SJSA1 (cell line): ENCODE measurements around the gene PPFIBP1. TPM values are rescaled to one million over a fixed set of nuclear protein-coding genes. Genes with fewer than 3 reads are reported as not detected.
A peak's percentile ranks its signal among the peaks of the same experiment; 100 is the strongest.

Source experiments
- DNase-seq, 2 experiments: peaks; one replicate each; pipeline ENCODE4 v3.0.0-alpha.2; 2015 to 2020; ENCODE audit warnings: low spot score in 2 of 2, low read depth in 1 of 2
- H3K27ac ChIP-seq: fragments of 250-450 bp; sonication (Bioruptor Pico); 2 replicates; pipeline ENCODE4 v1.5.1; 2020; ENCODE audit warnings: mild to moderate bottlenecking, moderate library complexity
- H3K27me3 ChIP-seq: fragments of 250-450 bp; sonication (Bioruptor Pico); replicated peaks from 2 replicates; pipeline ENCODE4 v1.5.1; 2020; ENCODE audit warnings: mild to moderate bottlenecking, moderate library complexity
- H3K36me3 ChIP-seq: fragments of 250-450 bp; sonication (Bioruptor Pico); 2 replicates; pipeline ENCODE4 v1.5.1; 2020; ENCODE audit warnings: mild to moderate bottlenecking
- H3K4me1 ChIP-seq: fragments of 250-450 bp; sonication (Bioruptor Pico); replicated peaks from 2 replicates; pipeline ENCODE4 v1.6.1; 2021; ENCODE audit warnings: mild to moderate bottlenecking
- H3K4me3 ChIP-seq: fragments of 250-450 bp; sonication (Bioruptor Pico); 2 replicates; pipeline ENCODE4 v1.5.1; 2020; ENCODE audit warnings: mild to moderate bottlenecking
- H3K9me3 ChIP-seq: fragments of 250-450 bp; sonication (Bioruptor Pico); replicated peaks from 2 replicates; pipeline ENCODE4 v1.5.1; 2020; ENCODE audit warnings: mild to moderate bottlenecking
- total RNA-seq: library from RNA; depleted of rRNA; stranded (reverse); fragments of >200 nt; shearing (Covaris generic); gene quantifications from 2 replicates; pipeline ENCODE4 v1.2.3, GENCODE V29; 2014

Gene PPFIBP1
- total RNA-seq, 1 experiment from 2014 or later = 52.9 TPM

DNA sequence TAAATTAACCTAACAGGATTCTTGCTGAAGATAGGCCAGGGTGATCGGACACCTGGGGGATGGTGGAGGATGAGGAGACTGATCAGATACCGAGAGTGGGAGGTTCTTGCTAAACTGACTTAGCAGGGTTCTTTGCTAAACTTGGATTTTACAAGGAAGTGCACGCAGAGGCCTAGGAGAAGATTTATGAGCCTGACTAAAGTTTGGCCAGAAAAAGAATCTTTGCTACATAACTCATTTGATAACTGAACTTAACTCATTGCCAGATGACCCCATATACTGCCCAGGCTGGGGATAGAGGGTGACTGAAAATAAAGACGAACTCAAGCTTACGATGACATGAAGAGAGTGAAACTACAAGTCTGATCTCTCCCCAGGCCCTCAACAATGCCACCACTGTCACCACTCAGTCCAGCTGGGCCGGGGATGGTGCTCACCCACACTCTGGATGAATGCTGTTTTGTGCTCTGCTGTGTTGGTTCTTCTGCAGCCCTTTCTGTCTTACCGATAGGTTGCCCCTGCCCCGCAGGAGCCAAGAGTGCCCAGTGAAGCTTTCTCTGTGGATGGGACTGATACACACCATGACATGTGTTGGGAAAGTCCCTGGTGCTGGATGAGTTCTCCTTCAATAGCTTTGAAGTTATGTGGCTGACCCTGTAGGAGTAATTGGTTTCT, 29.0 kb downstream of the PPFIBP1 start:
- no peak for DNase-seq

DNA sequence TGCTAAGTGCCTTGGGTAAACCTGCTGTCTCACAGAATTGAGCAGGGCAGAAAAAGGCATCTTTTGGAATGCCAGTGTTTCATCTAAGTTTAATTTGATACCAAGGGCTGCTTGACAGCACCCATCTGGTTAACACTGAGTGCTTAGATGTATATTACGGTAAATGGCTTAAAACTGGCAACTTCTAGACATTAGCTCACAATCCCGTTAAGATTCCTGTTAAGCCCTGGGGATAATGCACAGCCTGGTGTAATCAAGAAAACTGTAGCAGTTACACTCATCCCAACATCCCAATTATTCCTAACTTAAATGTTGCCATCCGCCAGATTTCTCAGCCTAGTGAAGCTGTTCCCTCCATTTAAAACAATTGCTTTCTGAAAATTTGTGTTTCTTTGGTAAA, 29.9 kb downstream of the PPFIBP1 start:
- DNase-seq = no peak
- Histone ChIP-seq H3K36me3 (no peaks in the 10 kb centered on the region), H3K27me3 (no peaks in the 10 kb centered on the region), H3K27ac (no peak overlapping the region), H3K9me3 (no peaks in the 10 kb centered on the region), H3K4me3 (no peak overlapping the region), H3K4me1 (peaks cover 54% of the 10 kb centered on the region)

More for the DNA sequence above, 29.0 kb downstream of the PPFIBP1 start:
- Histone ChIP-seq H3K36me3 (no peaks in the 10 kb centered on the region), H3K27ac (no peak overlapping the region), H3K27me3 (no peaks in the 10 kb centered on the region), H3K4me1 (peaks cover 63% of the 10 kb centered on the region), H3K9me3 (no peaks in the 10 kb centered on the region), H3K4me3 (no peak overlapping the region)

DNA sequence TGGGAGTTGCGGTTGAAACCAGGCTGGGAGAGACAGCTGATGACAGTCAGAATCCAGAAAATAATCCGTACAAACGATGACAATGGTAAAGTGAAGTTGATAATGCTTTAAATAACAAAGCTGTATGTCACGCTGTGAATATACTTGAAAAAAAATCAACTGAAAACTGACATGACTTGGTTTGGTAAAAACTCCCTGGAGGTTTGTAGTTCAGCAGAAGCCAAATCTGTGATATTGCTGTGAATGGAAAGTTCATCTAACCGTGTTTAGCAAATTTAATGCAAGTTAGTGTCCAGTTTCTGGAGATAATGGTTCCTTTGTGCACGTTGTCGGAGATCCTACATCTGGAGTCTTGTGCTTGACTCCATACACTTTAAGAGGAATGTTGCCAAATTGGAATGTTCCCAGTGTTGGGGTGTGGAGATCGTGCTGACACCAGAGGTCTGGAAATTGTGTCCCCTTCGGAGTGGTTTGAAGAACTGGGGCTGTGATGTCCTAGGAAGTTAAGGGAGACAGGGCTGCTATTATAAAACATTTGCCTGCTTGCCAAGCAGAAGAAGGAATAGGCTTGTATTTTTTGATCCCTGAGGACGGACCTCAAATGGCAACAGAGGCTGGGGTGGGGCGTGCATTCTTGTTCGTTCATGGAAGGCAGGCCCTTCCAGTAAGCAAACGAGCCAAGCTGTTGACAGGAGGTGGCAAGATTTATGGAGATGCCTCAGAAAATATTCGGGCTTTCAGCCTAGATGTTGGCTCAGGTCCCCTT, 30.6 kb downstream of the PPFIBP1 start:
- Histone ChIP-seq H3K4me1 (peaks cover 48% of the 10 kb centered on the region), H3K9me3 (no peaks in the 10 kb centered on the region), H3K27ac (no peak overlapping the region), H3K4me3 (no peak overlapping the region), H3K27me3 (no peaks in the 10 kb centered on the region), H3K36me3 (no peaks in the 10 kb centered on the region)
- peak in 1 of 2 experiments; percentile 23 for DNase-seq

DNA sequence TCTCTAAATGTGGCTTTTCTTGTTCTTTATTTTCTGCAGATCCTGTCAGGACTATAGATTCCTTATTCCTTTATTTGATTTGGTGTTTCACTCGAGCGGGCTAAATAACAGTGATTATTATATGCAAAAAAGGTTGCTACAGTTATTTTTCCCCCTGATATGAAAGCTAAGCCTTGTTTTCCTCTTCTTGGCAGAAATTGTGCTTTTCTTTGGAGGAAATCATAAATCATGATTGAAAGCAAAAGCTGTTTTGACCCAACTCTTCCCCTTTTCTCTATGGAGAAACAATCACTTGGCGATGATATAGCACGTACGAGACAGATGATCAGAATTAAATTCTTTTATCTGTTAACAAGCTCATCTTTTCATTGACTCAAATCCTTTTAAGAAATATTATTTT, 31.4 kb downstream of the PPFIBP1 start:
- no peaks in the 10 kb centered on the region for H3K27me3 ChIP-seq
- H3K27ac ChIP-seq = no peak overlapping the region
- H3K4me3 ChIP-seq = no peak overlapping the region
- no peaks in the 10 kb centered on the region; the same call in 1 of the 2 replicates for H3K36me3 ChIP-seq
- H3K9me3 ChIP-seq = no peaks in the 10 kb centered on the region
- DNase-seq = no peak
- H3K4me1 ChIP-seq = peaks cover 40% of the 10 kb centered on the region

DNA sequence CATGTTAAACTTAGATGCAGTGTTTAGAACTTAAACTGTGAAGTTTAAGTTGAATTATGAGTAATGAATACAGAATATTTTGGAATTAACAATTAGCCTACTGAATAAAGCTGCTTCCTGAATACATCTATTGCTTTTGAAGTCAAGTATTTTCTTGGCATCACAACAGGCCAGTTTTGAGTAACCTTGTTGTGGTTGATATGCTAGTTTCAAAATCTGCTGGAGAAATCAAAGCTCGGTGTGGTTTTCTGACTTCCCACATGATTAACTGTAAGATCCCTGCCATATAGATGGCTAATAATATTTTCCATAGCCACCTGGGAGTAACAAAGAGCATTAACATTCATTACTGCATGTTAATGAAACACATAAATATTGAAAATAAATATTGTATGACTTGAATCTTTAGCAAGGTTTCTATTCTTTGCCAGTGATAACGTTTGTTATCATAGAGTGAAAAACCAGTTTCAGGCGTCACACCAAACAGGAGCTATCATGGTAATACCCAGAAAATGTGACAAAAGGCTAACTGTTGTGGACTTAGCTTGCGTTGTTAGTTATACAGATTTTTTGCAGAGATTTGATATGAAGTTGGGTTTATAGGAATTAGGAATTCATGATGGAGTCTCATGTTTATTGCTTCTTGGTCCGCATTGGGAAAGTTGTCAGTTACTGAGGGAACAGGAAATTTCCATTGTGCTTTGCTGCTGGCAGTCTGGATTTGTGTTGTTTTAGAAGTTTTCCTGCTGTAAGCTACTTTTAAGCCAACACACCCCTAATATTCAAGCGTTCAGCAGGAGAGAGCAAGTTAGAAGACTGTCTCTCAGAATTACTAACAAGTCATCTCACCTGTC, 32.1 kb downstream of the PPFIBP1 start:
- H3K36me3 ChIP-seq = no peaks in the 10 kb centered on the region; the same call in 1 of the 2 replicates
- H3K27ac ChIP-seq = no peak overlapping the region
- no peaks in the 10 kb centered on the region for H3K9me3 ChIP-seq
- no peak overlapping the region for H3K4me3 ChIP-seq
- DNase-seq = no peak
- H3K4me1 ChIP-seq = peaks cover 34% of the 10 kb centered on the region
- no peaks in the 10 kb centered on the region for H3K27me3 ChIP-seq

DNA sequence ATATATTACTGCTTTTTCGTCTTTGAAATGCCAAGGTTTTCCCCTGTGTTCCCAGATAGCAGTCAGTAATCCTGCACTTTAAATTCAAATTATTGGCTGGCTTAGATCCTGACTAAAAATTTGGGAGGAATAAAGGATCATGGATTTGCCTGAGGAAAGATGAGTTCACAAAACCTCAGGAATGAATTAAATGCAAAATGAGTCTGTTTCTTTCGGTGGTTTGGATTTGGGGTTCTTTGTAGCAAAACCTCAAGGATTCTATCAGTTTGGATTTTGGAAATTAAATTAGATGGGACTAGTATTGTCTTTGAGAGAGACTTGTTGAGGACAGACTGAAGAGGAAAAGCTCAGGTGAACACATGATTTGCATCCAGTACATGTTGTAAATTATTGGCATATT, 36.1 kb downstream of the PPFIBP1 start:
- Histone ChIP-seq H3K9me3 (no peaks in the 10 kb centered on the region), H3K27ac (no peak overlapping the region)

DNA sequence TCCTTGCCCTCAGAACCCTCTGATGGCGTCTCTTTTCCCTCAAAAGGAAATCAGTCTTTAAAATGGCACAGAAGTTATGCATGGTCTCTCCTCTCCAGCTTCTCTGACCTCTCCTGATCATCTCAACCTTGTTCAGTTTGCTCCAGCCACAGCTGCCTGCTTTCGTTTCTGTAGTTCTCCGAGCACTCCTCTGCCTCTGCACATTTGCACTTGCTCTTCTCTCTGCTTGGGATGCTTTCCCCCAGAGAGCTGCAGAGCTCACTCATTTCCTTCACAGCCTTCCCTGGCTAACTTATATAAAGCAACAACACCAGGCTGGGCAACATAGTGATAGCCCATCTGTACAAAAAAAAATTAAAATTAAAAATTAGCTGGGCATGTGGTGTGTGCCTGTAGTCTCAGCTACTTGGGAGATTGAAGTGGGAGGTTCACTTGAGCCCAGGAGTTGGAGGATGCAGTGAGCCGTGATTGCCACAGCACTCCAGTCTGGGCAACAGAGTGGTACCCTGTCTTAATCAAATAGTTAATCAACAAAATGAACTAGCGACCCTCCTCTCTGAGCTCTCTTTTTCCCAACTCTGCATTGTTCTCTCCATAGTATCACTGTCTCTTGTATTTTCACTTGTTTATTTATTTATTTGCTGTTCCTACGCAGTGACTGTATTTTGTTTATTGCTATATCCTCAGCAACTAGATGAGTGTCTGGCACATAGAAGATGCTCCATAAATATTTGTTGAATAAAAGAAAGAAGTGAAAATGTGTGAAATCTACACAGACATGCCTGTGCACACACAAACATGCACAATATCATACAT, 37.7 kb downstream of the PPFIBP1 start:
- H3K27me3 ChIP-seq = no peaks in the 10 kb centered on the region
- no peak for DNase-seq
- no peak overlapping the region for H3K4me3 ChIP-seq
- peaks cover 16% of the 10 kb centered on the region for H3K4me1 ChIP-seq
- no peaks in the 10 kb centered on the region for H3K9me3 ChIP-seq
- H3K36me3 ChIP-seq = no peaks in the 10 kb centered on the region; the same call in 1 of the 2 replicates
- H3K27ac ChIP-seq = no peak overlapping the region

More for the DNA sequence above, 36.1 kb downstream of the PPFIBP1 start:
- Histone ChIP-seq H3K4me3 (no peak overlapping the region), H3K27me3 (no peaks in the 10 kb centered on the region), H3K4me1 (peaks cover 29% of the 10 kb centered on the region), H3K36me3 (no peaks in the 10 kb centered on the region; the same call in 1 of the 2 replicates)
- no peak for DNase-seq

DNA sequence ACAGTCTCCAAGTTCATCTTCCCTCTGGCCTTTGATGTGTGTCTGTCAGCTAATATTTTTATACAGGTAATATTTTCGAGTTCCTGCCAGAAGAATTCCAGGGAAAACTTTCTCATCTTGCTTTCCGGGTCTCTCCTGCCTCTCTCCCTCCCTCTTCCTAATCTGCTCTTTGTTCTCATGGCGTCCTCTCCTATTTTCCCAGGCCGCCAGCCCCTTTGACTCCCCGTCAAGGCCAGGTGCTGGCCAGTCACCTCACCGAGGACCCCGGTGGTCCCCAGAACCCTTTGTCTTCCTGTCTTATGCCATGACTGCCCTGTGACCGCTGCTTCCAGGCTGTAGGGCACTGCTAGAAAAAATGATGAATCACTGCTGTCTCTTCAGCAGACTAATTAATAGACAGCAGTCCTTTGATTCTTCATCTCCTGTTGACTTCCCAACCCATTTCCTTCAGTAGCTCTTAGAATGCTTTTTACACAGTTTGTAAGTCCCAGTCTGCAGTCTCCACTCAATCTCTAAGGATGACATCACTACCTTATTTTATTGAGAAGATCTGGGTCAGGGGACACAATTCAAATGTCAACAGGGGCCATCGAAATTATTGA, 40.7 kb downstream of the PPFIBP1 start:
- peak in 1 of 2 experiments; percentile 22 for DNase-seq
- peak overlapping the region; percentile 35; the same call in 1 of the 2 replicates for H3K27ac ChIP-seq

DNA sequence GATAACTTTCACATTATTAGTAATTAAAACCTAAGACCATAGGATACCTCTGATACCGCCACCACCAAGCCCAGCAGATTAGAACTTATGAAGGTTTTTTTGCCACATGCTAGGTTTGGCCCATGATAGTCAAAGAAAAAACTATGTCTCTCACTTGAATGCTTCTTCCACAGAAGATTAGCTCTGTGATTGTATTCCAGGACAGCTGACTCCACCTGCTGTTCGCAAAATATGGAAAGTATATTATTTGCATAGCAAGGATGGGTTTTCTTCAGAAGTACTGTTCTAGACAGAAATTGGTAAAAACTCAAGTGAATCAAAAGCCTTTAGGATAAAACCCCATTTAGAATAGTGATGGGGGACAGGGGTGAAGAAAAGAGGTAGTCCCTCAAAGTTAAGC, 42.2 kb downstream of the PPFIBP1 start:
- Histone ChIP-seq H3K4me1 (peaks cover 16% of the 10 kb centered on the region), H3K4me3 (no peak overlapping the region), H3K27ac (no peak overlapping the region), H3K9me3 (no peaks in the 10 kb centered on the region), H3K27me3 (no peaks in the 10 kb centered on the region), H3K36me3 (no peaks in the 10 kb centered on the region)
- DNase-seq = no peak

More for the DNA sequence above, 40.7 kb downstream of the PPFIBP1 start:
- H3K4me1 ChIP-seq = peaks cover 12% of the 10 kb centered on the region
- H3K9me3 ChIP-seq = no peaks in the 10 kb centered on the region
- H3K27me3 ChIP-seq = no peaks in the 10 kb centered on the region
- no peak overlapping the region for H3K4me3 ChIP-seq
- no peaks in the 10 kb centered on the region; the same call in 1 of the 2 replicates for H3K36me3 ChIP-seq

DNA sequence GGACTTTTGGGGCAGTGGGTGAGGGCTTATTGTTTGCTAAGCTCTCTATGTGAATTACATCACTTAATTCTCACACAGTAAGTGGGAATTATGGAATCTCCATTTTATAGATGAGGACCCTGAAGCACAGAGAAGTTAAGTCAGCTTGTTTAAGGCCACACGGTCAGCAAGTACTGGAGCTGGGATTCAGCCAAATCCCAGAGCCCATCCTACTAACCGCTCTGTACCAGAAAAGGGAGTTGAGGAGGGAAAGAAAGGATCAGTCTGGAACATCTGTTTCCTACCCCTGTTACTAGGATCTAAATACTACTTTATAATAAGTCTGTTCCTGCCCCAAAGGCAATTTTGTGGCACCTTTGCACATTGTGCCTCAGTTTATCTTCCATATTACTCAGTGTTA, 42.6 kb downstream of the PPFIBP1 start:
- peaks cover 20% of the 10 kb centered on the region for H3K4me1 ChIP-seq
- H3K27ac ChIP-seq = no peak overlapping the region
- DNase-seq = no peak
- no peaks in the 10 kb centered on the region for H3K36me3 ChIP-seq
- no peaks in the 10 kb centered on the region for H3K27me3 ChIP-seq
- H3K9me3 ChIP-seq = no peaks in the 10 kb centered on the region
- H3K4me3 ChIP-seq = no peak overlapping the region

DNA sequence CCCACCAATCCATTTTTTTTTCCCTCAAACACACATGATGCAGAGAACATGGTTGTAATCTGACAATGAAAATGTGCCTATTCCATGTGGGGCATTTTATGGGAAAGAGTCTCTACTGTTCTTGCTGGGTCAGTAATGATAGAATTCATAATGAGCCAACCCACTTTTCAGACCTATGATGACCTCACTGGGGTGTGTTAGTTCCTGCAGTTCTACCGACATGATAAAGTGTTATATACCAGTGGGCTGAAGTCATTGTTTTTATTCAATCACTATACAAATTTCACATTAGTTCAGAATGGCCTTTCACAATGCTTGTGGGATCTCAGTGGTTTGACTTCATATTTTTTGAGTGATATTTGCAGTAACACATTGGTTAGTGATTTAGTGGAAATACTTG, 47.5 kb downstream of the PPFIBP1 start:
- no peak overlapping the region for H3K4me3 ChIP-seq
- H3K4me1 ChIP-seq = peaks cover 56% of the 10 kb centered on the region
- DNase-seq = peak in 1 of 2 experiments; percentile 58
- H3K36me3 ChIP-seq = no peaks in the 10 kb centered on the region
- no peaks in the 10 kb centered on the region for H3K27me3 ChIP-seq
- H3K27ac ChIP-seq = peak overlapping the region; percentile 80
- no peaks in the 10 kb centered on the region for H3K9me3 ChIP-seq

DNA sequence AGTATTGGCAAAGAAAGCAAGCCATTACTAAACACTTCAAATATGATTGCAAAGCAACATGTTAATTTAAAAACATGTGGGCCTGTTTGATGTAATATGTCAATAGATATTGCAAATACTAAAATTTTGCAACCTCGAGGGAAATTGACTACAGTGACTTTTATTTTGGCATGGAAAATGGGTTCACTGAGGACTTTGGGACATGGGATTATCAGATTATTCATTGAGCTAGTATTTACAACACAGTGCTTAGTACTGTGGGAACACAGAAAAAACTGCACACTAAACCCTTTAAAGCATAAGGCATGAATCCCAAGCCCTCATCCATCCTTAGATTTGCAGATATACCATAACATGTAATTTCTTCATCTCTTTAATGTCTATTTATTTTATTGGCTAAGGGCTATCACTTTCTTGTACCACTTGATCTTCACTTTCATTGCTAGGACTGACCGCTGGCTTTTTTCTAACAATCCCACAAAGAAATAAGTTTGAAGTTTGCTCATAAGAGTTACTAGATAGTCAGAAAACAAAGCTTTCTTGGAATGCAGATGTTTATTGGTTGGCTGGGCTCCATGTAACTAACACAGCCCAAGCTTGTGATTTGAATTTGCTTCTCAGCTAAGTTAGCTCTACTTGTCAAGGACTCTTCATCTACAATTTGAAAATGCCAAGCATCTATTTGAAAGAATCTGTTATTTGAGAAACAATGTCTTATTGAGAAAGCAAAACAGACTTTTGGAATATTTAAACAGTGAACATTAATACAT, 48.7 kb downstream of the PPFIBP1 start:
- H3K36me3 ChIP-seq = no peaks in the 10 kb centered on the region
- no peaks in the 10 kb centered on the region for H3K27me3 ChIP-seq
- peaks cover 62% of the 10 kb centered on the region for H3K4me1 ChIP-seq
- H3K9me3 ChIP-seq = no peaks in the 10 kb centered on the region
- peak in 1 of 2 experiments; percentile 62 for DNase-seq
- no peak overlapping the region for H3K4me3 ChIP-seq
- peak overlapping the region; percentile 80 for H3K27ac ChIP-seq
